Kidney (tissue), 14 donors: ENCODE measurements around the gene YPEL1. TPM values are rescaled to one million over a fixed set of nuclear protein-coding genes. Genes with fewer than 3 reads are reported as not detected.
"Not testable (repeated sequence)": the region's sequence is repeated elsewhere in the genome, so short reads cannot be mapped to it uniquely, and the experiment has no call there.

ENCODE experiments used
- DNase-seq, 5 donors: peaks; one replicate each; pipeline ENCODE4 v3.0.0-alpha.2; 2013 to 2020
- FAIRE-seq: peaks from 2 replicates; lab custom pipeline; 2012; peaks lifted over from hg19 to GRCh38; lab: Jason Lieb, UNC
- H3K27ac ChIP-seq, 2 donors: one replicate each; pipeline ENCODE4 v1.7.0; 2013; ENCODE audit warnings: low read depth in 2 of 2, low read length in 2 of 2, inconsistent platforms in 1 of 2
- H3K27me3 ChIP-seq: one replicate; pipeline ENCODE4 v1.7.1; 2013; ENCODE audit warnings: low read length, inconsistent platforms; ENCODE audit not compliant: control insufficient read depth, insufficient read depth
- H3K36me3 ChIP-seq, 3 donors: one replicate each; pipeline versions ENCODE4 v1.7.0 to v1.7.1; 2013; ENCODE audit warnings: low read length in 3 of 3, control low read depth in 1 of 3, inconsistent platforms in 1 of 3; ENCODE audit not compliant: insufficient read depth in 3 of 3, control insufficient read depth in 2 of 3
- H3K4me1 ChIP-seq, 3 donors: one replicate each; pipeline versions ENCODE4 v1.7.0 to v1.7.1; 2013; ENCODE audit warnings: low read length in 3 of 3, inconsistent platforms in 1 of 3, low read depth in 1 of 3; ENCODE audit not compliant: control insufficient read depth in 2 of 3, insufficient read depth in 2 of 3
- H3K4me3 ChIP-seq, 3 donors: one replicate each; pipeline versions ENCODE4 v1.7.0 to v1.8.1; 2013; ENCODE audit warnings: low read length in 3 of 3, control low read depth in 1 of 3, inconsistent platforms in 1 of 3
- H3K9ac ChIP-seq, 3 donors: one replicate each; pipeline versions ENCODE4 v1.7.0 to v1.7.1; 2013; ENCODE audit warnings: low read length in 3 of 3, control low read depth in 1 of 3, inconsistent platforms in 1 of 3
- H3K9me3 ChIP-seq, 3 donors: one replicate each; pipeline versions ENCODE4 v1.7.0 to v1.7.1; 2013; ENCODE audit warnings: low read length in 3 of 3, control low read depth in 1 of 3, inconsistent platforms in 1 of 3; ENCODE audit not compliant: control insufficient read depth in 2 of 3, insufficient read depth in 1 of 3
- CTCF ChIP-seq: IDR thresholded peaks from 3 replicates; pipeline ENCODE4 v1.5.1; 2012; ENCODE audit warnings: mild to moderate bottlenecking, moderate library complexity, borderline replicate concordance; ENCODE audit not compliant: insufficient read depth; ENCODE audit errors: extremely low read depth
- intact Hi-C: fragments of 100-400 bp; cut with DNase I; formaldehyde crosslinking; loops from one replicate; pipeline ENCODE4 v1.11.1; 2022
- polyA plus RNA-seq: library from polyadenylated mRNA; stranded (reverse); fragments of 350-450 nt; fragmentation: Illumina TruSeq; extraction: RNeasy Lipid Tissue Mini Kit (QIAGEN cat#74804); gene quantifications from one replicate; pipeline ENCODE4 v1.2.3, GENCODE V29; 2014; ENCODE audit warnings: low read depth, low replicate concordance; ENCODE audit not compliant: insufficient read depth
- total RNA-seq: library from RNA; stranded (reverse); fragmentation: NEBNext Ultra II Directional; extraction: Animal tissue kit (Norgen Biotek cat#: 25700); gene quantifications from one replicate; pipeline ENCODE4 v1.2.1, GENCODE V29; 2021
- donor health status: control.
- donor health status: control.
- donor health status: control.
- donor health status: control.
- donor health status: control.
- donor health status: DM: yes; HTN: yes; CAD: no.
- donor health status: Normal renal cell carcinoma (clear cell type).

The YPEL1 gene
- total and polyA plus RNA-seq, 2 donors from 2014 or later, result 2.2 to 6.1 TPM

GRCh38 chr22:21725956-21726649, 9.5 kb downstream of the YPEL1 start:
- DNase-seq, result no peak
- intact Hi-C loops, result no loop called here
- H3K9me3 ChIP-seq, result no peaks in the 10 kb centered on the region
- H3K4me1 ChIP-seq, result no peaks in the 10 kb centered on the region
- no peak for FAIRE-seq
- H3K27ac ChIP-seq, result no peak overlapping the region
- H3K9ac ChIP-seq, result no peak overlapping the region
- H3K36me3 ChIP-seq, result no peaks in the 10 kb centered on the region
- H3K4me3 ChIP-seq, result no peak overlapping the region
- no peak for TF ChIP-seq CTCF
- H3K27me3 ChIP-seq, result no peaks in the 10 kb centered on the region

GRCh38 chr22:21724496-21724895, 11.1 kb downstream of the YPEL1 start:
- H3K9ac ChIP-seq, H3K4me1 ChIP-seq, intact Hi-C loops, H3K36me3 ChIP-seq, H3K4me3 ChIP-seq, DNase-seq, FAIRE-seq, H3K27me3 ChIP-seq, H3K27ac ChIP-seq, H3K9me3 ChIP-seq: not testable (repeated sequence)

DNA sequence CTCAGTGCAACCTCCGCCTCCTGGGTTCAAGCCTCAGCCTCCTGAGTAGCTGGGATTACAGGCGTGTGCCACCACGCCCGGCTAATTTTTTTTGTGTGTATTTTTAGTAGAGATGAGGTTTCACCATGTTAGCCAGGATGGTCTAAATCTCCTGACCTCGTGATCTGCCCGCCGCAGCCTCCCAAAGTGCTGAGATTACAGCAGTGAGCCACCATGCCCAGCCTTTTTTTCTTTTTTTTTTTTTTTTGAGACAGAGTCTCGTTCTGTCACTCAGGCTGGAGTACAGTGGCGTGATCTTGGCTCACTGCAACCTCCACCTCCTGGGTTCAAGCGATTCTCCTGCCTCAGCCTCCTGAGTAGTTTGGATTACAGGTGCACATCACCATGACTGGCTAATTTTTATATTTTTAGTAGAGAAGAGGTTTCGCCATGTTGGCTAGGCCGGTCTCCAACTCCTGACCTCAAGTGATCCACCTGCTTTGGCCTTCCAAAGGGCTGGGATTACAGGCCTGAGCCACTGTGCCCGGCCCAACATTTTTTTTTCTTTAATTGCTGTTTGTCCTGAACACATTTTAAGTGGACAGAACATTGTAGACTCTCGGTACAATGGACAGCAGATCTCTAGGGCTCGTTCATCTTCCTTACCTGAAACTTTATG, 14.3 kb downstream of the YPEL1 start:
- DNase-seq, H3K27me3 ChIP-seq, H3K4me3 ChIP-seq, intact Hi-C loops, H3K36me3 ChIP-seq, H3K4me1 ChIP-seq, H3K9ac ChIP-seq, H3K9me3 ChIP-seq, FAIRE-seq, H3K27ac ChIP-seq: not testable (repeated sequence)

DNA sequence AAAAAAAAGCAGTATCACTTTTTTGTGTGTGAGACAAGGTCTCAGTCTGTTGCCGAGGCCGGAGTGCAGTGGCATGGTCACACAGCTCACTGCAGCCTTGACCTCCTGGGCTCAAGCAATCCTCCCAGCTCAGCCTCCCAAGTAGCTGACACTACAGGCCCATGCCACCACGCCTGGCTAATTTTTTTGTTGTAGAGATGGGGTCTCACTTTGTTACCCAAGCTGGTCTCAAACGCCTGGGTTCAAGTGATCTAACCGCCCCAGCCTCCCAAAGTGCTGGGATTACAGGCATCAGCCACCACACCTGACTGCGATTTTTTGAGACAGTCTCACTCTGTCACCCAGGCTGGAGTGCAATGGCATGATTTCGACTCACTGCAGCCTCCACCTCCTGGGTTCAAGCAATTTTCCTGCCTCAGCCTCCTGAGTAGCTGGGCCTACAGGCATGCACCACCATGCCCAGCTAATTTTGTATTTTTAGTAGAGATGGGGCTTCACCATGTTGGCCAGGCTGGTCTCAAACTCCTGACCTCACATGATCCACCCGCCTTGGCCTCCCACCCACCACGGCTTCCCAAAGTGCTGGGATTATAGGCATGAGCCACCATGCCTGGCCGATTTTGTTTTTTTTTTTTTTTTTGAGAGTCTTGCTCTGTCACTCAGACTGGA, 15.3 kb downstream of the YPEL1 start:
- H3K27me3 ChIP-seq, FAIRE-seq, H3K9ac ChIP-seq, H3K9me3 ChIP-seq, H3K4me3 ChIP-seq, H3K4me1 ChIP-seq, H3K36me3 ChIP-seq, intact Hi-C loops, H3K27ac ChIP-seq, DNase-seq: not testable (repeated sequence)
